B cell (primary cell): ENCODE measurements around the gene DMXL2.

Source experiments
- EZH2 ChIP-seq: IDR thresholded peaks from 2 replicates; pipeline ENCODE4 v1.6.1; 2012; ENCODE audit warnings: borderline replicate concordance, low read depth, mild to moderate bottlenecking, moderate library complexity, low read length; ENCODE audit not compliant: insufficient read depth, poor library complexity, severe bottlenecking
- TF ChIP-seq, protein P1 (sequence below): fragments of 200-600 bp; IDR thresholded peaks from one replicate; pipeline ENCODE4 v1.8.0; 2022; ENCODE audit warnings: antibody characterized with exemption, mild to moderate bottlenecking

DNA sequence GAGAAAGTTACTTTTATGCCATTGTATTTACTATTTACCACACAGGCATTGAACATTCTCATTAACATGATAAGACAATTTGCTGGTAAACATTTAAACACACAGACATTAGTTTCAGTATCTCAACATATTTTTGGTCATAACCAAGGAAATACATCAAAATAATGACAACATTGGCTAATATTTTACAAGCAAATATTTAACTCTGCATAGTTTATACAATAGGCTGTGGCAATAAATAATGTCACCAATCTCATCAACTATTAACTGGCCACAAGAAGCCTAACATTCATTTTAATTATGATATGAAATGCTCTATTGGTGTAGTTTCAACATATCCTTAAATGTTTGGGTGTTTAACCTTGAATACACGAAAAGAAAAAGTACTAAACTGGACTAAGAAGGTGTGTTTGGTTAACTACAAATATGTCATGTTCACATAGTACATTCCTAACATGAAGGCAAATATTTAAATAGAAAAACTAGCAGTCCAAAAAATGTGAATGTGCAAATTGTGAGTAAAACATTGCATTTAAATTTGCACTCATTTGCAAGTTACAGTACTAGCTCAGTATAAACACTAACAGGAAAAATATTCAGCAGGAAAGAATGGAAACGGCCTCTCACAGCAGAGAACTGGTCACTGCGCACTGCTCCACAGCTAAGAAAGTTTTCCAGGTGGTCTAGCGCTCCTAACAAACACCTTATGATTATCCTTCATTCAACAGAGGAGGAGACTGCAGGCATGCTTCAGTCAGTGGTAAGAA, 174.5 kb downstream of the DMXL2 start:
- TF ChIP-seq, protein P1, sequence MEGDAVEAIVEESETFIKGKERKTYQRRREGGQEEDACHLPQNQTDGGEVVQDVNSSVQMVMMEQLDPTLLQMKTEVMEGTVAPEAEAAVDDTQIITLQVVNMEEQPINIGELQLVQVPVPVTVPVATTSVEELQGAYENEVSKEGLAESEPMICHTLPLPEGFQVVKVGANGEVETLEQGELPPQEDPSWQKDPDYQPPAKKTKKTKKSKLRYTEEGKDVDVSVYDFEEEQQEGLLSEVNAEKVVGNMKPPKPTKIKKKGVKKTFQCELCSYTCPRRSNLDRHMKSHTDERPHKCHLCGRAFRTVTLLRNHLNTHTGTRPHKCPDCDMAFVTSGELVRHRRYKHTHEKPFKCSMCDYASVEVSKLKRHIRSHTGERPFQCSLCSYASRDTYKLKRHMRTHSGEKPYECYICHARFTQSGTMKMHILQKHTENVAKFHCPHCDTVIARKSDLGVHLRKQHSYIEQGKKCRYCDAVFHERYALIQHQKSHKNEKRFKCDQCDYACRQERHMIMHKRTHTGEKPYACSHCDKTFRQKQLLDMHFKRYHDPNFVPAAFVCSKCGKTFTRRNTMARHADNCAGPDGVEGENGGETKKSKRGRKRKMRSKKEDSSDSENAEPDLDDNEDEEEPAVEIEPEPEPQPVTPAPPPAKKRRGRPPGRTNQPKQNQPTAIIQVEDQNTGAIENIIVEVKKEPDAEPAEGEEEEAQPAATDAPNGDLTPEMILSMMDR, result no peak
- no peak for TF ChIP-seq EZH2
